NCI-H146 (cell line): Measurements from ENCODE around the gene LSM6.

ENCODE experiments used
- DNase-seq: peaks from one replicate; lab custom pipeline; 2025; lab: John Stamatoyannopoulos, UW

Gene LSM6

GRCh38 chr4:146186041-146186440 is 10.5 kb downstream of the LSM6 start:
- DNase-seq = no peak

- no peak for DNase-seq
These were observed 11.1 kb downstream of the LSM6 start for GRCh38 chr4:146186596-146186995.

GRCh38 chr4:146190456-146190855 is 14.9 kb downstream of the LSM6 start:
- DNase-seq = no peak

- DNase-seq = peak; percentile 8
These were observed 16.4 kb downstream of the LSM6 start for GRCh38 chr4:146191766-146192458.

- DNase-seq = no peak
These were observed 18.1 kb downstream of the LSM6 start for GRCh38 chr4:146193628-146194027.

GRCh38 chr4:146194212-146194611 is 18.7 kb downstream of the LSM6 start:
- no peak for DNase-seq

- DNase-seq = no peak
These were observed 27.1 kb downstream of the LSM6 start for GRCh38 chr4:146202665-146203064.

GRCh38 chr4:146207410-146207809 is 31.9 kb downstream of the LSM6 start:
- no peak for DNase-seq

- no peak for DNase-seq
These were observed 35.4 kb downstream of the LSM6 start for GRCh38 chr4:146210890-146211289.

- no peak for DNase-seq
These were observed 35.9 kb downstream of the LSM6 start for GRCh38 chr4:146211440-146211839.

GRCh38 chr4:146212781-146213180 is 37.3 kb downstream of the LSM6 start:
- DNase-seq = no peak

- DNase-seq = no peak
These were observed 38.7 kb downstream of the LSM6 start, which contains the start of gene REELD1 for GRCh38 chr4:146214238-146214637. TSS of gene REELD1 (plus strand) at chr4:146214538. CDS start at chr4:146216953, 2,415 bp downstream.

GRCh38 chr4:146222313-146222712 is 46.8 kb downstream of the LSM6 start:
- no peak for DNase-seq

GRCh38 chr4:146224326-146224966 is 48.9 kb downstream of the LSM6 start:
- DNase-seq = no peak

GRCh38 chr4:146229406-146229805 is 53.9 kb downstream of the LSM6 start:
- DNase-seq = no peak

- DNase-seq = no peak
These were observed 56.7 kb downstream of the LSM6 start for GRCh38 chr4:146232131-146232722.

GRCh38 chr4:146235654-146236177 is 60.2 kb downstream of the LSM6 start:
- no peak for DNase-seq

GRCh38 chr4:146236216-146236615 is 60.7 kb downstream of the LSM6 start:
- no peak for DNase-seq

- no peak for DNase-seq
These were observed 61.6 kb downstream of the LSM6 start for GRCh38 chr4:146237092-146237491.

GRCh38 chr4:146238107-146238506 is 62.6 kb downstream of the LSM6 start:
- no peak for DNase-seq
